ENCODE measurements around the gene ZNF541. TPM values are rescaled to one million over a fixed set of nuclear protein-coding genes. Genes with fewer than 3 reads are reported as not detected.

Gene ZNF541
- total RNA-seq: 1 to 10 TPM in 1 of 4 donors, under 1 TPM in 3; 0.37 to 1.2 (median 0.46) TPM

- DNase-seq (ENCODE audit: low spot score): peak; percentile 27
- peak; percentile 80 for ATAC-seq (ENCODE audit: low FRiP score)
- TF ChIP-seq CTCF (IDR thresholded peaks at IDR 0.05): no peak
Measured at GRCh38 chr19:47573071-47574026, at the start of gene ZNF541. Gene ZNF541, minus strand, starts transcription at chr19:47573148. Its CDS starts 17,292 bp downstream, at chr19:47555856.

GRCh38 chr19:47619763-47620162, 46.8 kb upstream of the ZNF541 start:
- DNase-seq (ENCODE audit: low spot score) (no peak), ATAC-seq (ENCODE audit: low FRiP score) (no peak)
- TF ChIP-seq CTCF (IDR thresholded peaks at IDR 0.05): no peak

- ATAC-seq (ENCODE audit: low FRiP score) (no peak), DNase-seq (ENCODE audit: low spot score) (no peak)
- no peak for TF ChIP-seq CTCF (IDR thresholded peaks at IDR 0.05)
Measured at GRCh38 chr19:47618771-47619170, 45.8 kb upstream of the ZNF541 start.

GRCh38 chr19:47615714-47616113, 42.8 kb upstream of the ZNF541 start:
- DNase-seq (ENCODE audit: low spot score): no peak
- TF ChIP-seq CTCF (IDR thresholded peaks at IDR 0.05): no peak

GRCh38 chr19:47615230-47615629, 42.3 kb upstream of the ZNF541 start:
- ATAC-seq (ENCODE audit: low FRiP score): no peak
- DNase-seq (ENCODE audit: low spot score): no peak

More at GRCh38 chr19:47615714-47616113, 42.8 kb upstream of the ZNF541 start:
- no peak for ATAC-seq (ENCODE audit: low FRiP score)

GRCh38 chr19:47614559-47614958, 41.6 kb upstream of the ZNF541 start:
- no peak for ATAC-seq (ENCODE audit: low FRiP score)
- TF ChIP-seq CTCF (IDR thresholded peaks at IDR 0.05): no peak

More at GRCh38 chr19:47615230-47615629, 42.3 kb upstream of the ZNF541 start:
- no peak for TF ChIP-seq CTCF (IDR thresholded peaks at IDR 0.05)

GRCh38 chr19:47614021-47614295, 41.0 kb upstream of the ZNF541 start:
- ATAC-seq (ENCODE audit: low FRiP score): no peak
- no peak for DNase-seq (ENCODE audit: low spot score)
- TF ChIP-seq CTCF (IDR thresholded peaks at IDR 0.05): no peak

More at GRCh38 chr19:47614559-47614958, 41.6 kb upstream of the ZNF541 start:
- no peak for DNase-seq (ENCODE audit: low spot score)
